ENCODE data around the gene RANGAP1. TPM values are rescaled to one million over a fixed set of nuclear protein-coding genes. Genes with fewer than 3 reads are reported as not detected.

The RANGAP1 gene
- total and polyA plus RNA-seq, 12 donors, result 23.2 to 90.3 (median 31.4) TPM

DNA sequence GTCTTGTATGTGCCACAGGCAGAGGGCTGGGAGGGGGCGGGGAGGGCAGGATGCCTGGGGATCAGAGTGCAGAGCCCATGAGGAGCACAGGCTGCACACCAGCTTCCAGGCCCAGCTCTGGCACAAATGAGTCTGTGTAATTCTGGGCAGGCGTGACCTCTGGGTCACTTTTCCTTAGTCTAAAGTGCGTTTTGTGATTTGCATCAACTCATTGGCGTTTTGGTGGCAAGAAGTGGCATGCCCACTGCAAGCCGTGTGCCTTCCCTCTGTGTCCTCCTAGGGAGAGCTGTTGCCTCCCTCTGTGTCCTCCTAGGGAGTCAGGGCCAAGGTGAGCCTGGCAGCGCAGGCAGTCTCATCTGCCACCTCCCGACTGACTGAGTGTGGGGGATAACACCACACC, 62.5 kb downstream of the RANGAP1 start:
- TF ChIP-seq, protein P1, sequence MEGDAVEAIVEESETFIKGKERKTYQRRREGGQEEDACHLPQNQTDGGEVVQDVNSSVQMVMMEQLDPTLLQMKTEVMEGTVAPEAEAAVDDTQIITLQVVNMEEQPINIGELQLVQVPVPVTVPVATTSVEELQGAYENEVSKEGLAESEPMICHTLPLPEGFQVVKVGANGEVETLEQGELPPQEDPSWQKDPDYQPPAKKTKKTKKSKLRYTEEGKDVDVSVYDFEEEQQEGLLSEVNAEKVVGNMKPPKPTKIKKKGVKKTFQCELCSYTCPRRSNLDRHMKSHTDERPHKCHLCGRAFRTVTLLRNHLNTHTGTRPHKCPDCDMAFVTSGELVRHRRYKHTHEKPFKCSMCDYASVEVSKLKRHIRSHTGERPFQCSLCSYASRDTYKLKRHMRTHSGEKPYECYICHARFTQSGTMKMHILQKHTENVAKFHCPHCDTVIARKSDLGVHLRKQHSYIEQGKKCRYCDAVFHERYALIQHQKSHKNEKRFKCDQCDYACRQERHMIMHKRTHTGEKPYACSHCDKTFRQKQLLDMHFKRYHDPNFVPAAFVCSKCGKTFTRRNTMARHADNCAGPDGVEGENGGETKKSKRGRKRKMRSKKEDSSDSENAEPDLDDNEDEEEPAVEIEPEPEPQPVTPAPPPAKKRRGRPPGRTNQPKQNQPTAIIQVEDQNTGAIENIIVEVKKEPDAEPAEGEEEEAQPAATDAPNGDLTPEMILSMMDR (IDR thresholded peaks at IDR 0.05), result no peak
- H3K27ac ChIP-seq, result no peak overlapping the region
- H3K4me1 ChIP-seq, result peaks cover 0 to 8% (median under 1%) of the 10 kb centered on the region in 9 donors
- no peak overlapping the region for H3K4me3 ChIP-seq
- DNase-seq (no peak), ATAC-seq (no peak)
- 89 to 96% methylated on average over 7 of the region's 7 CpGs for WGBS, 2 donors
- no peaks in the 10 kb centered on the region for H3K27me3 ChIP-seq
- peaks cover 0 to 99% (median 82%) of the 10 kb centered on the region in 9 donors for H3K36me3 ChIP-seq
- no peaks in the 10 kb centered on the region for H3K9me3 ChIP-seq
- intact Hi-C loops (cut with DNase I), result no loop called here

DNA sequence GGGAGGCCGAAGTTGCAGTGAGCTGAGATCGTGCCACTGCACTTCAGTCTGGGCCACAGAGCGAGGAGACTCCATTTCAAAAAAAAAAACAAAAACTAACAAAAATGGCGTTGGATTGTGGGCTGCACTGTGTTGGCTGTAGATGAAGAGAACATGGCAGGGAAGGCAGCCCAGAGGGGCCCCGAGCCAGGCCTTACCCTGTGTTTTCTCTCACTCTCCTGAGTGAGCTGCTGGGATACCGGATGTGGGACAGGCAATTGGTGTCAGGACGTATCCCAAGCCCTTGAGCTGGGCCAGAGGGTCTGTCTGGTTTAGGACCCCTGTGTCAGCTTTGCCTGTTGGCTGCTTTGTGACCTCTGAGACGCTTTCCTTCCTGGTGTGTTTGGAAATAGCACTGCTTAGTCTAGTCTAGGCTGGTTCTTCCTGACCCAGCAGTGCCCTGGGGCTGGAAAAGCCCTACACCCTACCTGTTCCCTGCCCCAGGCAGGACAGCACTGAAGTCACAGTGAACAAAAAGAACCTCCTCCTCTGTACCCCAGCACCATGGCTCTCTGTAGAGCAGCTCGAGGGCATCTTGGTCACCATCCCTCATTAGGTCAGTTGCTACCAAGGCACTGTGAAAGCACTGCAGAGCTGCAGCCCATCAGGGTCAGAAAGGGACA, 63.0 kb downstream of the RANGAP1 start:
- H3K36me3 ChIP-seq, result peaks cover 0 to 94% (median 79%) of the 10 kb centered on the region in 9 donors
- no peak overlapping the region for H3K27ac ChIP-seq
- H3K4me1 ChIP-seq, result peaks cover 0 to 13% (median 6%) of the 10 kb centered on the region in 9 donors
- H3K9me3 ChIP-seq, result no peaks in the 10 kb centered on the region
- intact Hi-C loops (cut with DNase I), result no loop called here
- H3K4me3 ChIP-seq, result no peak overlapping the region
- TF ChIP-seq, protein P1 (IDR thresholded peaks at IDR 0.05), result no peak
- no peak for ATAC-seq
- DNase-seq, result no peak
- H3K27me3 ChIP-seq, result no peaks in the 10 kb centered on the region
- WGBS, 2 donors, result 92 to 94% methylated on average over 9 of the region's 9 CpGs

DNA sequence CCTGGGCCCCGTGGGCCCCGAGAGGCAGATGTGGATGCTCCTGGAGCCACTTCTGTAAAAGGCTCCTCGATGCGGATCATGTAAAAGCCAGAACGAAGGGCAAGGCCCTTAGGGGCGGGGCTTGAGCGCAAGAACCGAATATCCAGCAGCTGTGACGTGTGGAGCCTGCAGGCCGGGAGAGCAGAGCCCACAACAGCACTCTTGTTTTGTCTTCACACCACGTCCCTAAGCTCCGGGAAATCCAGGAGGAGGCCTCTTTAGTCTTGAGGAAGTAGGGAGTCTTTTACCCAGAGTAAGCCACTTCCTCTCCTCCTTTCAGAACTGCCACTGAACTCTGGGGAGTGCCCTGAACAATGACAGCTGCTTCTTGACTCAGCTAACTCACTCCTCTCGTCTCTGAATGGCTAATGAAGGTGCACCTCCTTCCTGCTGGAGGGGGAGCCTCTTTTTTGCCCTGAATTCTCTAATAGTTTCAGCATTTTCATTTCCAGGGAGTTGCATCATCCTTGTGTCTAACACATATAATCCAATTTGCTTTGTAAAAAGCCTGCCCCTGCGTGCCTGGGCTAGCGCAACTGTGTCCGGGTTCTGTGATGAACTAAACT, 68.3 kb downstream of the RANGAP1 start:
- no peaks in the 10 kb centered on the region for H3K9me3 ChIP-seq
- WGBS, 2 donors, result 33 to 37% methylated on average over 16 of the region's 16 CpGs
- ATAC-seq, result peak; percentile 87 to 95 (median 91)
- TF ChIP-seq, protein P1 (IDR thresholded peaks at IDR 0.05), result no peak
- H3K27ac ChIP-seq, result peak overlapping the region; percentile 70 to 89 (median 80)
- intact Hi-C loops (cut with DNase I), result no loop called here
- DNase-seq, result peak; percentile 69 to 83
- peaks cover 12 to 40% (median 27%) of the 10 kb centered on the region in 9 donors for H3K4me1 ChIP-seq
- peaks cover 0 to 69% (median 48%) of the 10 kb centered on the region in 9 donors for H3K36me3 ChIP-seq
- no peaks in the 10 kb centered on the region for H3K27me3 ChIP-seq
- peak overlapping the region in 8 of 10 donors; percentile 3 to 45 (median 30) for H3K4me3 ChIP-seq

DNA sequence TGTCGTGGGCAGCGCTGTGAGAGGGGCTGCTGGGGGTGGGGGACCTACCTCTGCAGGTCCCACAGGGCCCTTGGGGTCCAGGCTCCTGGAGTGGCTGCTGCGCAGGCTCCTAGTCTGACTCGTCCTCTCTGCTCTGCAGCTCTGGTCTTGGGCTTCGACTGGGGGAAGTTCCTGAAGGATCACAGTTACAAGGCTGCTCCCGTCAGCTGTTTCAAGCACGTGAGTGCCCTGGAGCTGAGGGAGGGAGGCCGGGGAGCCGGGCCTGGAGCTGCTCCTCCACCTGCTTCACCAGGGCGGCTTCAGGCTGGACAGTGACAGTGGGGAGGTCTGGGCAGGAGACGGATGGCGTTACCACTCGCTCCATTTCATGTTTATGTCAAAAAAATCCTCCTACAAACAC, 69.0 kb downstream of the RANGAP1 start:
- DNase-seq (no peak), ATAC-seq (peak; percentile 3 to 56 (median 27))
- peaks cover 12 to 40% (median 27%) of the 10 kb centered on the region in 9 donors for H3K4me1 ChIP-seq
- no peaks in the 10 kb centered on the region for H3K9me3 ChIP-seq
- H3K27ac ChIP-seq, result peak overlapping the region; percentile 70 to 89 (median 80)
- intact Hi-C loops (cut with DNase I), result no loop called here
- H3K4me3 ChIP-seq, result peak overlapping the region in 9 of 10 donors; percentile 3 to 45 (median 30)
- TF ChIP-seq, protein P1 (IDR thresholded peaks at IDR 0.05), result no peak
- peaks cover 0 to 69% (median 41%) of the 10 kb centered on the region in 9 donors for H3K36me3 ChIP-seq
- WGBS, 2 donors, result 59 to 72% methylated on average over 13 of the region's 13 CpGs
- H3K27me3 ChIP-seq, result no peaks in the 10 kb centered on the region

All from heart right ventricle (tissue), 16 donors.